Glomerular visceral epithelial cell (primary cell): Measurements from ENCODE around the gene CNGB1.
"Not testable (repeated sequence)": the region's sequence is repeated elsewhere in the genome, so short reads cannot be mapped to it uniquely, and the experiment has no call there.

Source experiments
- DNase-seq: peaks from one replicate; pipeline ENCODE4 v3.0.0-alpha.2; 2016; ENCODE audit errors: extremely low spot score

Gene CNGB1

DNA sequence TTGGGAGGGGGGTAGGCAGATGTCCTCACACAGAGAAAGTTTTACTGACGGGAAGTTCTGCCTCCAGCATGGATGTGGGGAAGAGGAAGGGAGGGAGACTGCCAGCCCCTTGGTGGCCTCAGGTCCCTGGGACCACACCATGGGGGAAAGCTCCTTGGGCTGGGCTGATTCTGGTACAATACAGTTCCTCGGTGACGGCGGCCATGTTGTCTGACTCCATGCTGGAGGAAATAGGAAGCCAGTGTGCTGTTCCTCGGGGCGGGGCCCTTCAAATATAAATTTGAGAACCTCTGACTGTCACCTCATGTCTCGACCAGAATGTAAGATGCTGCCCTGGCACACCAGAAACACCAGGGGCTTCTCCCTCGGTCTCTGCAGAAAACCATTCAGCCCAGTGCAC is 66.8 kb downstream of the CNGB1 start:
- DNase-seq, result no peak

DNA sequence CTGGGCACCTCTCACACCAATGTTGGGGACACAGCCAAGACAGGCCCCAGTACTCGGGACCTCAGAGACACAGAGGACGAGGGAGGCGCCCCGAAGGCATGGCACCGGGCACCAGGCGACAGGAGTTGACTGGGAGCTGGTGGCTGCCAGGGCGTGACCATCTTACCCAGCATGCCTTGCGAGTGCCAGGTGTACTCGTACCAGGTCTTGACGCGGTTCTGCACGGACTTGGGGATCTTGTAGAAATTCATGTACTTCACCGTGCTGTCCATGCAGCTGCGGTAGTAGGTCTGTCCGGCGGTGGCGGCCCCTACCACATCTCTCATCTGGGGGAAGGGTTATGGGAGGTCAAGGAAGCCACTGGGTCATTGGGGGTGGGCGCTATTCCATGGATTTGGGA is 67.3 kb downstream of the CNGB1 start:
- no peak for DNase-seq

DNA sequence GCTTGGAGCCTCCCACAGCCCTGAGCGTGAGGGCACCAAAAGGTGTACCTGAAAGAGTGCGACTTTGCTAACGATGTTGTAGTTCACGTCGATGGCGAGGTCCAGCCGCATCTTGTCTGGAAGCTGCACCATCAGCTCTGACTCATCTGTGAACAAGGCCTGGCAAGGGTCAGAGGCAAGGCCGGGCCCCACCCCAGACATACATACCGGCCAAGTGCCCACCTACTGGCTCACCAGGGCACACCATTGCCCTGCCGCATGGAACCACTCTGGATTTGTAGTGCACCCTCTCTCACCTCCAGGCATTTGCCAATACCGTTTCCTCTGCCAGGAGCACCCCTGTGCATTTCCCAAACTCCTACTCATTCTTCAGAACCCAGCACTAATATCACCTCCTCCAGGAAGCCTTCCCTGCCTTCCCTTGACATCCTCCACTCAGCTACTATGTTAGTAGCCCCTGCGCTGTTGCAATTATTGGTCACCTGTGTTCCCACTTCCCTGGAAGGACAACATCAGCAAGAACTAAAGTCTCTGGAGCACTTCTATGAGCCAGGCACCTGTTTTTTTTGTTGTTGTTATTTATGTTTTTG is 69.4 kb downstream of the CNGB1 start:
- DNase-seq, result no peak

DNA sequence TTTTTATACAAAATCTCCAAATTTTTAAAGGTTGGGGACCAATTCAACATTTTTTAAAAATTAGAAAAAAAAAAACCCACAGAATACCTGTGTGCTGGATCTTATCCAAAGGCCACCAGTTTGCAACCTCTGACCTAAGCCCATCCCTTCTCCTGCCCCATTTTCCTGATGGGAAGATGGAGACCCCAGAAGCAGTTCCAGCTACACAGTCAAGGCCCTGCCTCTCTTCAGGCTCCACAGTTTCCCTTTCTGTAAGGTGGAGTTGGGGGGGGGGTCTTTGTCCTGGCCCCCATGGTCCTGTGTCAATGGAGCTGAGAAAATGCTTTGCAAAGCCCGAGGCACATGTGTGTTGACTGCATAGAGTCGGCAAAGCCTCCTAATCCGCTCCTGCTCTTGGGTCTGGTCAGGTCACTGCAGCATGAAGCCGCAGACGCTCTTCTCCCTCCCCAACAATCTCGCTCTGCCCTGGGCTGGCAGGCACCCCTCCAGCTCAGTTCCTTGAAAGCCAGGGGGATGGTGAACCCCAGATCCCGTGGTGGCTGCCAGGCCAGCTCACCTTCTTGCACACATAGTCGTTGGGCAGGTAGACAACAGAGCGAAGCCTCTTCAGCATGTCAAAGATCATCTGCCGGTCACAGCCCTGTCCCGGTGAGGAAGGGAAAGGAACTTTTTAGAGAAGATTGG is 70.0 kb downstream of the CNGB1 start:
- no peak for DNase-seq

DNA sequence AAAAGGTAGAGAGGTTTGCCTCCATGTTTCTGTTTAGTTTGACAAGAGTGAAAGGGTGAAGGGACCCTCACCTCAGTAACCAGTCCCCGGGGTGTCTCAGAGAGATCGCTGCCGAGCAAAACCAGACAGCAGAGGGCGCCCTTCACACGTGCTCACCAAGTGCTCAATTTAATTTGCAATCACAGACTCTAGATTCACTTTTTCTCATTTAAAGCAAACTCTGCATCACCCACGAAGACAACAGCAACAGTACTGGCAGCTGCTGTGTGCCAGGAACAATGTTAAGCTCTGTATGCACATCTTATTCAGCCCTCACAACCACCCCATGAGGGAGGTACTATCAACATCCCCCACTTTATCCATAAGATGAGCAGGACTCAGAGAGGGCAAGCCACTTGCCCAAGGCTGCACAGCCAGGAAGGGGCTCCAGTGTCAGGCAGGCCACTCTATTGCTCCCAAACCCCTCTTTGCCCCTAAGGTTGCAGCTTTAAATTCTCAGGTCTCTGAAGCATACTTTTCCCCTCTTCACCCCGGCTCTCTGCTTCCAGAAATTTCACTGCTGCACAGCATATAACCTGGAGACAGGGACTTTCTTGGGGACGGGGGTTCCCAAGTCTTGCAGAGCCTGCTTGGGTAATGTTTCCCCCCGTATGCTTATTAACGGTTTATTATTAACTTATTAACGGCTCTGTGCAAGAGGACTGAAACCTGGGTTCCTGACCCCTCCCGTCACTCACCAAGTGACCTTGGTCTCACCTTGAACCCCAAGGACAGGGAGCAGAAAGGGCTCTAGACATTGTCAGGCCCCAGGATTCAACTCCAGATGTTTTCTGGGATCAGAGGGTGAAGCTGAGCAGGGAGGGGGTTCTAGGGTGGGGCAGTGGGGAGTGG is 70.9 kb downstream of the CNGB1 start:
- DNase-seq, result peak; percentile 73

DNA sequence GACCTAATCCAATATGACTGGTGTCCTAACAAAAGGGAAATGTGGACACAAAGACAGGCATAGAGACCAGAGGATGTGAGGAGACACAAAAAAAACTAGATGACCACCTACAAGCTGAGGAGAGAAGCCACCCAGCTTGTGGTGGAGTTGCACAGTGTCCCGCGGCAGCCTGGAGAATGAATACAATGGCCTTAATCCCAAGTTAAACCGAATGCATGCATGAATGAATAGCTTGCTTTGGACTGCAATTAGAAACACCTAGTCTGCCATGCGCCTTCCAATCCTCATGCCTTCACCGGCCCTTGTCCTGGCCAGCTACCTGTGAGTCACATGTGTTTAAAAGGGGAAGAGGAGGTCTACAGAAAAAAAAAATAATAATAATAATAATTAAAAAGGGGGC is 72.0 kb downstream of the CNGB1 start:
- DNase-seq, result peak; percentile 36

DNA sequence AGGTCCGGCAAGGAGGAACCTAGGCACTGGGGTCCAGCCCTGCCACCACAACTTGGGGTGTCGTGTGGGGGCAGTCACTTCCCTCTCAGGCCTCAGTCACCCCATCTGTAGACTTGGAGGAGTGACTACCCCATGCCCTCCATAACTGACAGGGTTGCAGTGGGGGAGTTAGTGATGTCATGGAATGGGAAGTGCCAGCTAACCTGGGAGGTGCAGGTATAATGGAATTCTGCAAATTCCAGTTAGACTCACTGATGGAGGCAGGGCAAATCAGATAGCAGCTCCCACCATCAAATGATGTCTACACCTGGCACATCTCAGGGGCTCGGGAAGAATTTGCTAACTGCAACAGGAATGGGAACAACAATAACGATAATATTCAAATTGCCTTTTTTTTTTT is 72.9 kb downstream of the CNGB1 start:
- no peak for DNase-seq

DNA sequence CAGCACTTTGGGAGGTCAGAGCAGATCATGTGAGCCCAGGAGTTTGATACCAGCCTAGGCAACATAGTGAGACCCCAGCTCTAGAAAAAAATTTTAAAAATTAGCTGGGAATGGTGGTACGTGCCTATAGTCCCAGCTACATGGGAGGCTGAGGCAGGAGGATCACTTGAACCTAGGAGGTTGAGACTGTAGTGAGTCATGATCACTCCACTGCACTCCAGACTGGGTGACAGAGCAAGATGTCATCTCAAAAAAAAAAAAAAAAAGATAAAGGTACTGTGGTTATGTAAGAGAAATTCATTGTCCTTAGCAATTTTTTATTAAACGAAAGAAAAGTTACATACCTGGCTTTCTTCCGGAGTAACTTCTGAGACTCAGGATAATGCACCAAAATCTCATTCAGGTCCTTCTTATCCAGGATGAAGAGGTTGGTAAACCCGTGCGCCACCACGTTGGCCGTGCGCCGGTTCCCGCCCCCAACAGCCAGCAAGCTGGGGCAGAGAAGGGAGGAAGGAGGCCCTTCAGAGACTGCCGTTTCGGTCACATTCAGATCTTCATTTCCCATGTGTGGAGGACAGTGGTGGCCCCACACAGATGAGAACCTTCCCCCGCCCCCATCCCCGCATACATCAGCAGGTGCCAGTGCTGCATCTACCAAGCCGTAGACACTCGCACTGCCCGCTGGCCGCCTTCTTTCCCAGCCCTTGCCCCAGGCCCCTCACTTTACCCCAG is 73.7 kb downstream of the CNGB1 start:
- DNase-seq, result no peak

DNA sequence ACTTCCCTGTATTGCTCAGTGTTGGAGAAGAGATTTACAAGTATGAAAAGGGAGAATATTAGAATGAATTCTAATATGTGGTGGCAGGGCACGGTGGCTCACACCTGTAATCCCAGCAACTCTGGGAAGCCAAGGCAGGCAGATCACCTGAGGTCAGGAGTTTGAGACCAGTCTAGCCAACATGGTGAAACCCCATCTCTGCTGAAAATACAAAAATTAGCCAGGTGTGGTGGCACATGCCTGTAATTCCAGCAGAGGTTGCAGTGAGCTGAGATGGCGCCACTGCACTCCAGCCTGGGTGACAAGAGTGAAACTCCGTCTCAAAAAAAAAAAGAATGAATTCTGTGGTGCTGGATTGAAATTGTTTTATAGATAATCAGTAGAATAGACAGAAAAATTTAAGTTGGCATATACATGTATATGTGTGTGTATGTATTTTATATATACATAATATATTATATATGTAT is 75.8 kb downstream of the CNGB1 start:
- DNase-seq, result not testable (repeated sequence)

DNA sequence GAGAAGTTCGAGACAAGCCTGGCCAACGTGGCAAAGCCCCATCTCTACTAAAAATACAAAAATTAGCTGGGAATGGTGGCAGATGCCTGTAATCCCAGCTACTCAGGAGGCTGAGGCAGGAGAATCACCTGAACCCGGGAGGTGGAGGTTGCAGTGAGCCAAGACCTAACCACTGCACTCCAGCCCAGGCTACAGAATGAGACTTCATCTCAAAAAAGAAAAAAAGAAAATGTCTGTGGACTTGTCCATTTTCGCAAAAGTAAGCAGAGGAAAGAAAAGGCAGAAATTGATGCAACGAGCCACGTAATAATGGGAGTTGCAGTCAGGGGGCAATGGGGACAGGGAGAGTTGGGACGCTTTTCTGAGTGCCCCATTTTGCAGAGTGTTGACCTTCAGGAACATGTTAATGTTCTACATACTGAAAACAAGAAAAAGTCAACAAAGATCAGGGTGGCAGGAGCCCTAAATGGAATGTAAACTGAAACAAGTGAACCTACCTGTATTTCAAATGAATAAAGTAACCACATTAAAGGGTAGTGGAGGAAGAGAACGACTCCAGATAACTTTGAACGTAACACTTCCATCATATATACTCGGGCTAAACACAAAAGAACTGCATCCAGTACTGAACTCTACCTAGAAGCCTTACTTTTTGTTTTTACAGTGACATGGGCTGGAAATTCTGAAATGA is 76.4 kb downstream of the CNGB1 start:
- DNase-seq, result no peak

DNA sequence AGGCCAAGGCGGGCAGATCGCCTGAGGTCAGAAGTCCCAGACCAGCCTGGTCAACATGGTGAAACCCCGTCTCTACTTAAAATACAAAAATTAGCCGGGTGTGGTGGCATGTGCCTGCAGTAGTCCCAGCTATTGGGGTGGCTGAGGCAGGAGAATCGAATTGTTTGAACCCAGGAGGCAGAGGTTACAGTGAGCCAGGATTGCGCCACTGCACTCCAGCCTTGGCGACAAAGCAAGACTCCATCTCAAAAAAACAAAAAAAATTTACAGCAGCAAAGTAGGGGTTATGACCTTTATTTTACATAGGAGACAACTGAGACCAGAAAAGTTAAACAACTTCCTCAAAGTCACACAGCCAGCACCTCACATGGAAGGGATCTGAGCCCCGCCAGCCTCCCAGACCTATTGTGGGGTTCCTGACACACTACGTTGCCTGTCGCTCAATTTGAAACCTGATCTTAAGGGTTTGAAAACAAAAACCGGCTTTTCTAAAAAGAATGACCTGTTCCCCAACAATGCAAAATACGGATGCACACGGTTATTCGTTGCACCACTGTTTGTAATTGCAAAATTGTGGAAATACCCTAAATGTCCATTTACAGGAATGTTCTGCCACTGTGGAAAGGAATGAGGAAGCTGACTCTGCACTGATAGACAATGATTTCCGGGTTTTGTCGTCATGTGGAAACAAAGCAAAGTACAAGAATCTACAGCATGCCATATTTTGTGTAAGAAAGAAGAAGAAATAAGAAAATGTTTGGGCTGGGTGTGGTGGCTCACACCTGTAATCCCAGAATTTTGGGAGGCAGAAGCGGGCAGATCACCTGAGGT is 77.2 kb downstream of the CNGB1 start:
- DNase-seq, result peak; percentile 91

DNA sequence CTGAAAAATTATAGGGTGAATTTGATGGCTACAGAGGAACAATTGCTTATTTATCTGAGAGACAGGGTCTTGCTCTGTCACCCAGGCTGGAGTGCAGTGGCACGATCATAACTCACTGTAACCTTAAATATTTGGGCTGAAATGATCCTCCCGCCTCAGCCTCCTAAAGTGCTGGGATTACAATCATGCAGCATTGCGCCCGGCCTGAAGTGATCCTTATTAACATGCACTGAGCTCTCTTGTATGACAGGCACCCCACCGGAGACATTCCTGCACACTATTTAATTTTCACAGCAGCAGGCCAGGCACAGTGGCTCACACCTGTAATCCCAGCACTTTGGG is 77.7 kb downstream of the CNGB1 start:
- no peak for DNase-seq

DNA sequence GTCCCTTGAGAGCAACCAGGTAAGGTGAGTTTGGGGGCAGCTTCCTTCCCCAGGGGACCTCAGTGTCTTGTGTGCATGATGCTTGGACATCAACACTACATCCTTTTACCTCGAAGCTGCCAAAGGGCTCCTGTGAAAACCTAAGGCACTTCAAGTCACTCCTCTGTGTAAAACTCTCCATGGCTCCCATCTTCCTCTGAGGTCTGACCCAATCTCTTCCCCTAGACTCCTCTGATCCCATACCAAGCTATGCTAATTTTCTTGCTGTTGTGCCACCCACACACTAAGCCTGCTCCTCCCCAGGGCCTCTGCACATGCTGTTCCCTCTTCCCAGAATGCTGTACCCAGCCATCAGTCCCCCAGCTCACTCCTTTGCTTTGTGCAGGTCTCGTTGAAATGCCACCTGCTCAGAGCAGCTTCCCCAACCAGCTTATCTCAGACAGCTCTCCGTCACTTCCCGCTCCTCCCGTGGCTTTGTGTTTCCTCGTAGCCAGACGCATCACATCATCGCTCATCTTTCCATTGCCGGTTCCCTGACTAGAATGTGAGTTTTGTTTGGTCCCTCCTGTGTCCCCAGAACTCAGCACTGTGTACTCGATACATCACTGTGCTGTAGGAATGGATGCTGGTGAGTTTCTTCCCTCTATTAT is 78.4 kb downstream of the CNGB1 start:
- DNase-seq, result peak; percentile 70

DNA sequence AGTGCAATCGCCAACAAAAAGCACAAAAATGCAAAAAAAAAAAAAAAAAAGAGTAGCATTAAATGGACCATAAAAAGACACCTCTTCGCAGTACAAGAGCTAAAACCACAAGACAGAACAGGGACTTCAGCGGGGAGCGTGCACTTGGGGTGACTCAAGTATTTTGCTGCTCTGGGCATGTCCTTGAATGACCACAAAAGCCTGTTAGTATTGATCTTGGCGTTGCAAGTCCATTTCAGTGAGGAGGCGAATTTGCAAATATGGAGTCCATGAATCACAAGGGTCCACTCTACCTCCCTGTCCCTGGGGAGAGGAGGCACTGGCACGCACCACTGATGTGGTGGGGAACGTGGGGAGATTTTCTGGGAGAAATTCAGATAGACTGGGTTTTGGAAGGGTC is 78.9 kb downstream of the CNGB1 start:
- peak; percentile 96 for DNase-seq

DNA sequence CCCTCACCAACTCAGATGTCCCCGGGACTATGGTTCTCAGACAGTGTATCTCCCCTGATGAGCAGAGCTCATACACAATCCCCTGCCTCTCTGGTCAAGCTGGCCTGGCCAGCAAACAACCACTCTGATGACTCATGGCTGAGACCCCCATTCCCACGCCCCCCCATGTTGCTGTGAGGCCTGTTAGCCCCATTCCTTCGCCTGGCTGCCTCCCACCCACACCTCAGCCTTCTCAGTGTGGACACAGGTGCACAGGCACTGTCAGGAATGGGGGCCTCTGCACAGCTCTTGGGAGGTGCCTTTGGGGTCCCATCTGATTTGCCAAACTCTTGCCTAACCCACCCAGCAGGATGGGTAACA is 80.2 kb downstream of the CNGB1 start:
- DNase-seq, result no peak

DNA sequence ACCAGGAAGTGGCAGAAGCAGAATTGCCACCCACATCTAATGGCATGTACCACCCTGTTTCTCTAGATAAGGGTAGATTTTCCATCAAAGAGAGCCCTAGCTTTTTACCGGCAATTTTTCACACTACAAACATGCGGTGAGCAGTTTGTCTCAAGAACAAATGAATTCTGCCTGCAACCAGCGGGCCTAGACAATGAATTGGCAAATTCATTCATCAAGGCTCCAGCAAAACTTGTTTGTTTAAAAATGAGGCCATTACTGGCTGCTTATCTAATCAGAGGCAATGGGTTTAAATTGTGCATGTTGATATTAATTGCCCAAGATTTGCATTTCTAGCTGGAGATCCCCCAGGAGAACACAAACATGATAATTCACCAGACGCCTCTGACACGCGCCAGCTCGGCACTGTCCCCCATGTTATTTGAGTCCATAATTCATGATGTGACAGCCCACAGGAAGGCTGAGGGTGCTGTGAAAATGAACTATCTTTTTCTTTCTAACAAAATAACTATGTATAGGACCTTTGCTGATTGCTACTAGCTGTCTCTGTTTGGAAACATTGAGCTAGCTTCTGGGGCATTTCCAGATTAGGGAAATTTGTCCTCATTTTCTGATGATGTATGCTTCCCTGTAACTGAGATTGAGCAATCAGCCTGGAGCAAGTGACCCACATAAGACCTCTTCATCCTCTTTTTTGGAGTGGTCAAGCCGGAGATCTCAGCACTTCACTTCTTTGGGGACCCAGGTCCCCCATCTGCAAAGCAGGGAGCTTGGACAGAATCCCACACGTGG is 80.8 kb downstream of the CNGB1 start:
- peak; percentile 15 for DNase-seq

DNA sequence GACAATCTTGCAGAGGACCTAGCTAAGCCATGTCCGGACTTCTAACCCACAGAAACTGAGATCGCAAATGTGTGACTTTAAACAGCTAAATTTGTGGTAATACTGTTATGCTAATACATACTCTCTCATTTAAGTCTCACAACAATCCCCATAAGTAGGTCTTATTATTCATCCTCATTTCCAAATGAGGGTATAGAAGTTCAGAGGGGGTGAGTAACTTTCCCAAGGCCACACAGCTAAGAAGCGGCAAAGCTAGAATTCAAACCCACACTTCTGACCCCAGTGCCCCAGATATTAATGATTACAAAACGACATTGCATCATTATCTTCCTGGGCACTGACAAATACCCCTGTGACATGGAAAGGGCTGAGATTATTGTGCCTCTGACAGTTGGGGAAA is 81.4 kb downstream of the CNGB1 start:
- DNase-seq, result no peak

DNA sequence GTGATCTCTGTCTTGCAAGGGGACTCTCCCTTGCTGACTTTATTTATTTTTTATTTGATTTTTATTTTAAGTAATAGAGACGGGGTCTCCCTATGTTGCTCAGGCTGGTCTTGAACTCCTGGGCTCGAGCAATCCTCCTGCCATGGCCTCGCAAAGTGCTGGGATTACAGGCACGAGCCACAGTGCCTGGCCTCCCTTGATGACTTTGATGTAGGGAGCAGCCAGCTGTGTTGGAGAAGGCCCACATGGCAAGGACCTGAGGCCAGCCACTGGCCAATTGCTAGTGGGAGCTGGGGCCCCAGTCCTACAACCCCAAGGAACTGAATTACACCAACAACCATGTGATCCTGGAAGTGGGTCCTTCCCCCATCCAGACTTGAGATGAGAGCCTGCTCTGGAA is 81.8 kb downstream of the CNGB1 start:
- DNase-seq, result no peak

DNA sequence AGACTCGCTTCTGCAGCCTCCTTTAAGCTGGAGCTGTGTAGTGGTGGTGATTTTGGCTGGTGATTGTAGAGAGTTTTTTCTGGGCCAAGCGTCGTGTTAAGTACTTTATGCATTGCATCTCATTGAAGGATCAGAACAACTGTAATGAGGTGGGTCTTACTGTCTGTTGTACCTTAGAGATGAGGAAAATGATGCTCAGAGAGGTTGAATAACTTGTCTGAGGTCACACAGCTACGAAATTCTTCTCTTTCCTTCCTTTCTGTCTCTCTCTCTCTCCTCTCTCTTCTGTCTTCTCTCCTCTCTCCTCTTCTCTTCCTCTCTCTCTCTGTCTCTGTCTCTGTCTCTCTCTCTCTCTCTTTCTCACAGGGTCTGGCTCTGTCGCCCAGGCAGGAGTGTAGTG is 82.8 kb downstream of the CNGB1 start:
- DNase-seq, result no peak
